ENCODE results near the gene CTNNBL1. TPM values are rescaled to one million over a fixed set of nuclear protein-coding genes. Genes with fewer than 3 reads are reported as not detected.
A peak's percentile ranks its signal among the peaks of the same experiment; 100 is the strongest.

CTNNBL1 gene
- total RNA-seq, 1 donor from 2014 or later: 67.0 TPM

DNA sequence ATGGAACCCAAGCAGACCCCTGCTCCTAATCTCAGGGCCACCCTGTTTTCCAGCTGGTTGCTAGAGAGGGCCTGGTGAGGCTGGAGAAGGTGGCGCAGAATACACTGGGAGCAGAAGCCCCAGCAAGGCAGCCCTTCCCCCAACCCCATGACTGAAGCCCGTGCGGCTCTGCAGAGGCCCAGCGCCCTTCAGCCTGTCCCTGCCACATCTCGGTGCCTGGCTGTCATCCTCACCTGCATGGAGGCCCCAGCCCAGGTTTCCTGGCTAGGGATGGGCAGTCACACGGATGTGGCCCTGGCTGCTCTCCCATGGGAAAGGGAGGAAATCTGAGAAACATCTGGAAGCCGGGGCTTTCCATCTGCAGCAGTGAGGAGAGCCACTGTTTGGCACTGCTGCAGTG lies 183.0 kb downstream of the CTNNBL1 start:
- FAIRE-seq: no peak
- H3K4me1 Mint-ChIP-seq (ENCODE audit: low read depth, unreplicated experiment): no peaks in the 10 kb centered on the region

DNA sequence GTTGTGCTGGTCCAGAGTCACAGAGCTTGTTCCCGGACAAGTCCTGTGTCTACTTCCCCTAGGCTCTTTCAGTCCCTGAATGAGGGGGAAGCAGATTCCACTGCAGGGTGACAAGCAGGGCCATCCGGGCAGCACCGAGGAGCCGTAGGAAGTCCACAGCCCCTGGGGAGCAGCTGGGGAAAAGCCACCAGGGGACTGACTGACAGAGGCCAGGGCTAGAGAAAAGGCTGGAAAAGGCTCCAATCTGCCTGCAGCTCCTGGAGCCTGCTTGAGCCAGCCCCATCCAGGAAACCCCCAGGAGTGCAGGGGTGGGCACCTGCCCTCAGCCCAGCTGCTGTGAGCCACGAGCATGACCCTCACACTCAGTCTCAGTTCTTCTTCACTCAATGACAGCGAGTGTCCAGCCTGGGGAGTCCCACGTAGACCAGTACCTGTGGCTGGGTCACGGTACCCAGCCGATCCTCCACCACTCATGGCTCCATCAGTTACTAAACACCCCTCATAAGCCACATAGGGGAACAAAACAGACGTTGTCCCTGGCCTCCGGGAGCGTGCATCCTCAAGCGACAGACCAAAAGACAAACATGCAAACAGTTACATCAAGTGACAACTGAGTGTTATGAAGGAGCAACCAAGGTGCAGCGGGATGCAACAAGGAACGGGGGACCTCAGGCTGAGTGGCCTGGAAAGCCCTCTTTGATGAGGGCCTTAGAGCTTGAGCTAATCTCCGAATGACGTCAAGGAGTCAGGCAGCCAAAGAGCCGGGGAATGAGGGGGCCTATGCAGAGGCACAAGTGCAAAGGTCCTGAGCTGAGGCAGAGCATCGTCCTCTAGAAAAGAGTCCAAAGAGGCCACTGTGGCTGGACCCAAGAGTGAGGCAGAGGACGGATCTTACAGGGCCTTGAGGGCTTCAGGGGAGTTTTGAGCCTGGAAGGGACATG lies 184.3 kb downstream of the CTNNBL1 start:
- H3K4me3 Mint-ChIP-seq (ENCODE audit: unreplicated experiment): peak overlapping the region; percentile 12
- Histone ChIP-seq H3K9ac (ENCODE audit: low read length) (no peak overlapping the region), H3K27ac (ENCODE audit: low read depth, low read length) (no peak overlapping the region), H3K79me2 (ENCODE audit: insufficient read depth, low read length) (no peaks in the 10 kb centered on the region), H3K4me3 (ENCODE audit: insufficient read depth, low read depth, low read length) (no peak overlapping the region), H3K36me3 (ENCODE audit: insufficient read depth, low read length) (no peaks in the 10 kb centered on the region), H2AFZ (ENCODE audit: low read depth, low read length) (no peak overlapping the region), H3K9me3 (ENCODE audit: insufficient read depth, low read depth, low read length) (no peaks in the 10 kb centered on the region), H3K4me2 (ENCODE audit: low read length) (no peak overlapping the region), H3K4me1 (ENCODE audit: insufficient read depth, low read length) (no peaks in the 10 kb centered on the region), H4K20me1 (ENCODE audit: insufficient read depth, low read length) (no peaks in the 10 kb centered on the region), H3K27me3 (ENCODE audit: insufficient read depth, low read length) (no peaks in the 10 kb centered on the region)
- no peak for DNase-seq (ENCODE audit: low read depth)
- H3K9me3 Mint-ChIP-seq (ENCODE audit: unreplicated experiment): no peaks in the 10 kb centered on the region
- TF ChIP-seq, protein P1, sequence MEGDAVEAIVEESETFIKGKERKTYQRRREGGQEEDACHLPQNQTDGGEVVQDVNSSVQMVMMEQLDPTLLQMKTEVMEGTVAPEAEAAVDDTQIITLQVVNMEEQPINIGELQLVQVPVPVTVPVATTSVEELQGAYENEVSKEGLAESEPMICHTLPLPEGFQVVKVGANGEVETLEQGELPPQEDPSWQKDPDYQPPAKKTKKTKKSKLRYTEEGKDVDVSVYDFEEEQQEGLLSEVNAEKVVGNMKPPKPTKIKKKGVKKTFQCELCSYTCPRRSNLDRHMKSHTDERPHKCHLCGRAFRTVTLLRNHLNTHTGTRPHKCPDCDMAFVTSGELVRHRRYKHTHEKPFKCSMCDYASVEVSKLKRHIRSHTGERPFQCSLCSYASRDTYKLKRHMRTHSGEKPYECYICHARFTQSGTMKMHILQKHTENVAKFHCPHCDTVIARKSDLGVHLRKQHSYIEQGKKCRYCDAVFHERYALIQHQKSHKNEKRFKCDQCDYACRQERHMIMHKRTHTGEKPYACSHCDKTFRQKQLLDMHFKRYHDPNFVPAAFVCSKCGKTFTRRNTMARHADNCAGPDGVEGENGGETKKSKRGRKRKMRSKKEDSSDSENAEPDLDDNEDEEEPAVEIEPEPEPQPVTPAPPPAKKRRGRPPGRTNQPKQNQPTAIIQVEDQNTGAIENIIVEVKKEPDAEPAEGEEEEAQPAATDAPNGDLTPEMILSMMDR (IDR thresholded peaks at IDR 0.05; ENCODE audit: insufficient read depth, low read depth, low read length): no peak
- no peak for TF ChIP-seq EZH2 (IDR thresholded peaks at IDR 0.05; ENCODE audit: insufficient read depth, low read length)
- H3K36me3 Mint-ChIP-seq (ENCODE audit: low read depth, unreplicated experiment): peaks cover 4% of the 10 kb centered on the region
- no peak for FAIRE-seq
- peak overlapping the region; percentile 19 for H3K27ac Mint-ChIP-seq (ENCODE audit: unreplicated experiment)
- no peaks in the 10 kb centered on the region for H3K4me1 Mint-ChIP-seq (ENCODE audit: low read depth, unreplicated experiment)
- H3K27me3 Mint-ChIP-seq (ENCODE audit: low read depth, unreplicated experiment): peaks cover 23% of the 10 kb centered on the region

More for the DNA sequence above, 183.0 kb downstream of the CTNNBL1 start:
- Histone ChIP-seq H3K9ac (ENCODE audit: low read length) (no peak overlapping the region), H3K9me3 (ENCODE audit: insufficient read depth, low read depth, low read length) (no peaks in the 10 kb centered on the region), H2AFZ (ENCODE audit: low read depth, low read length) (no peak overlapping the region), H3K4me3 (ENCODE audit: insufficient read depth, low read depth, low read length) (no peak overlapping the region), H3K36me3 (ENCODE audit: insufficient read depth, low read length) (no peaks in the 10 kb centered on the region), H4K20me1 (ENCODE audit: insufficient read depth, low read length) (no peaks in the 10 kb centered on the region), H3K27ac (ENCODE audit: low read depth, low read length) (no peak overlapping the region), H3K27me3 (ENCODE audit: insufficient read depth, low read length) (no peaks in the 10 kb centered on the region), H3K4me2 (ENCODE audit: low read length) (no peak overlapping the region), H3K79me2 (ENCODE audit: insufficient read depth, low read length) (no peaks in the 10 kb centered on the region), H3K4me1 (ENCODE audit: insufficient read depth, low read length) (no peaks in the 10 kb centered on the region)
- H3K9me3 Mint-ChIP-seq (ENCODE audit: unreplicated experiment): no peaks in the 10 kb centered on the region
- H3K36me3 Mint-ChIP-seq (ENCODE audit: low read depth, unreplicated experiment): peaks cover 4% of the 10 kb centered on the region
- no peak overlapping the region for H3K27ac Mint-ChIP-seq (ENCODE audit: unreplicated experiment)
- no peak overlapping the region for H3K4me3 Mint-ChIP-seq (ENCODE audit: unreplicated experiment)
- H3K27me3 Mint-ChIP-seq (ENCODE audit: low read depth, unreplicated experiment): peaks cover 15% of the 10 kb centered on the region
- no peak for DNase-seq (ENCODE audit: low read depth)
- TF ChIP-seq, protein P1 (IDR thresholded peaks at IDR 0.05; ENCODE audit: insufficient read depth, low read depth, low read length): no peak
- no peak for TF ChIP-seq EZH2 (IDR thresholded peaks at IDR 0.05; ENCODE audit: insufficient read depth, low read length)
